Activated effector memory CD4-positive, alpha-beta T cell treated with anti-CD3 and anti-CD28 coated beads, Interleukin-2, amount 50 U/mL, for 16 hours (primary cell): ENCODE results near the gene NARS2.
"Not testable (repeated sequence)": the region's sequence is repeated elsewhere in the genome, so short reads cannot be mapped to it uniquely, and the experiment has no call there.

Experiments used
- DNase-seq: peaks from one replicate; pipeline ENCODE4 v3.0.0-alpha.2; 2020

NARS2 gene

GRCh38 chr11:78539506-78539905, 35.2 kb downstream of the NARS2 start:
- no peak for DNase-seq

- DNase-seq = no peak
These were observed 37.7 kb downstream of the NARS2 start for GRCh38 chr11:78536933-78537332.

DNA sequence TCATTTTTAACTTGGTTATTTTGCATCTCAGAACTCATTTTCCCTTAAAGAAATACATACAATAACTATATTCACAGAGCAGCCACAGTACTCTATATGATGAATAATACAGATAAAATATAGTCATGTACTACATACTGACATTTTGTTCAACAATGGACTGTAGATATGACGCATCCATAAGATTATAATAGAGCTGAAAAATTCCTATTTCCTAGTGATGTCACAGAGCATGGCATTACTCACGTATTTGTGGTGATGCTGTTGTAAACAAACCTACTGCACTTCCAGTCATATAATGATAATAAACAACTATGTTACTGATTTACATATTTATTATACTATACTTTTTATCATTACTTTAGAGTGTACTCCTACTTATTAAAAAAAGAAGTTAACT, 38.7 kb downstream of the NARS2 start:
- DNase-seq = no peak

DNA sequence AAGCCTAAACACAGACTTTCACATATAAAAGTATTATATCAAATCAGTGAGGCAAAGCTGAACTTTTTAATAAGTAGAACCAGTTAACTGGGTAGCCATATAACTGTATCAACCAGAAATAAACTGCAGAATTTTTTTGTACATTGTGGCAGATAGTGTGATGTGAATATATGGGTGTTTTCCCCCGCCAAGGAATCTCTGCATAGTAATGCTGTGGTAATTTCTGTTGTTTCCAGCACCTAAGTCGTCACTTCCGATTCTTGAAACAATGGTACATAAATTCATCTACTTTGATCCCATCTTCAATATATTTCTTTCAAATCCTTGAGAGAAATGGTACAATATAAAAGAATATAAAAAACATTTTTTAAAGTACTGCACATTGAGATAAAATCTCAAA, 39.6 kb downstream of the NARS2 start:
- DNase-seq = no peak

GRCh38 chr11:78533399-78533798, 41.3 kb downstream of the NARS2 start:
- no peak for DNase-seq

- DNase-seq = no peak
These were observed 41.7 kb downstream of the NARS2 start for GRCh38 chr11:78532991-78533390.

GRCh38 chr11:78526497-78527146, 48.0 kb downstream of the NARS2 start:
- DNase-seq = no peak

GRCh38 chr11:78525720-78526119, 48.9 kb downstream of the NARS2 start:
- no peak for DNase-seq

DNA sequence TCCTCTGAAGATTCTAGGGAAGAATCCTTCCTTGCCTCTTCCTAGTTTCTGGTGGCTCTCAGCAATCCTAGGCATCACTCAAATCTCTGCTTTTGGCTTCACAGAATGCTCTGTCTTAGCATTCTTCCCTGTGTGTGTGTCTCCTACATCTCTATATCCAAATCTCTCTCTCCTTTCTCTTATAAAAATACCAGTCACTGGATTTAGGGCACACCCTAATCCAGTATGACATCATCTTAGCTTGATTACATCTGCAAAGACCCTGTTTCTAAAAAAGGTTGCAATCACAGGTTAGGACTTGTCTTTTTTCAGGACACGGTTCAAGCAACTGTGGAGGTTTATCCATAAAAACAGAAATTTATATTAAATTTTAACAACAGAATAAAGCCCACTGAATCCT, 54.4 kb downstream of the NARS2 start:
- no peak for DNase-seq

DNA sequence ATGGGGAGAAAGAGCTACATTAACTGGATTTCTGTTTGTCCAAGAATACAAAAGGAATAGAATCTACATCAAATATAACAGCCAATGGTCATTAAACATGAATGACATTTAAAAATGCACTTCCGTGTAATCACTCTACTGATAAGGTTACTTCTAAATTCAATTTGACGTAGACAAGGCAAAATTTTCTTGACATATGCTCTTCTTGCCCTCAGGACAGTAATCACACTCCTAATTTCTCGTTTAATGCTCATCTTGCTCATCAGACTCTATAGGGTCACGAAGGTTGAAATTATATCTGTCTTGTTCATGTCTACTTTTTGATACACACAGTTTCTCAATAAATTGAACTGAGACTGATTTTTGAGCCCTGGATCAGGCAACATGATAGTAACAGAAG, 58.4 kb downstream of the NARS2 start:
- DNase-seq = no peak

GRCh38 chr11:78514922-78515502, 59.7 kb downstream of the NARS2 start:
- DNase-seq = no peak

DNA sequence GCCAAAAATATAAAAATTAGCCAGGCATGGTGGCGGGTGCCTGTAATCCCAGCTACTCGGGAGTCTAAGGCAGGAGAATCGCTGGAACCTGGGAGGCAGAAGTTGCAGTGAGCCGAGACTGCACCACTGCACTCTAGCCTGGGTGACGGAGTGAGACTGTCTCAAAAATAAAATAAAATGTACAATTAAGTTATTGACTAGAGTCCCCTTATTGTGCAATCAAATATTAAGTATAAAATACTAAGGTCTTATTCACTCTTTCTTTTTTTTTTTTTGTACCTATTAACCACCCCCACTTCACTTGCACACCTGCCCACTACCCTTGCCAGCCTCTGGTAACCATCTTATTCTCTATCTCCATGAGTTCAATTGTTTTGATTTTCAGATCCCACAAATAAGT, 61.6 kb downstream of the NARS2 start:
- DNase-seq = not testable (repeated sequence)

- DNase-seq = no peak
These were observed 64.1 kb downstream of the NARS2 start for GRCh38 chr11:78510597-78510996.

DNA sequence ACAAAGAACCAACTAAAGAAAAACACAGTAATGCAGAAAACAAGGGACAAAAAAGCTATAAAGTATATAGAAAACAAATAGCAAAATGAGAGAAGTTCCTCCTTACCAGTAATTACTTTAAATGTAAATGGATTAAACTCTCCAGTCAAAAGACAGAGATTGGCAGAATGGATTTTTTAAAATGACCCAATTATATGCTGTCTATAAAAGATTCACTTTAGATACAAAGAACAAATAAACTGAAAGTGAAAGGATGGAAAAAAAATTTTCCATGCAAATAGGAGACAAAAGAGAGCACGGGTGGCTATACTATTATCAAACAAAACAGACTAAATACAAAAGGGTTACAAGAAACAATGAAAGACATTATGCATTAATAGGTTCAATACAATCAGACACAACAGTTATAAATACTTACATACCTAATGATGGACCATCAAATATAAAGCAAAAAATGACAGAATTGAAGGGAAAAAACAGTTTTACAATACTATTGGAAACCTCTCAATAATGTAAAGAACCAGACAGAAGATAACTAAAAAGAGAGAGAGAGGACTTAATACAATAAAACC, 64.6 kb downstream of the NARS2 start:
- DNase-seq = no peak

DNA sequence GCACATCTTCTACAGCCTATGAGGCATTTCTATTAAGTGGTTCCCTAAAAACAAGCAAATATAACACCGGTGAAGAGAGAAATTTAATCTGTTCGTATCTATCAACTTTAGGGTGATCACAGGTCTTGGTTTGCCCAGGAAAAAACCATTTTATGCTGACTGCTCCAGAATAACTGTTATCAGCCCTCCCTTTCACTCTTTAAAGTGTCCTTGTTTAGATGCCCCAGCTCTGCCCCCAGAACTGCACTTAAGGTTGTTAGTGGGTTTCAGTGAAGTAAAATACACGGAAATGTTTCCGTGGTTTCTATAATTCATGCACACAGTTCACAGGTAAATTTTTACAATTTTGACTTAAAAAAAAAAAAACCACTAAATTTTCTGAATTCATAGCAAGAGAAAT, 70.0 kb downstream of the NARS2 start:
- no peak for DNase-seq

- no peak for DNase-seq
These were observed 70.5 kb downstream of the NARS2 start for GRCh38 chr11:78504181-78504580.

GRCh38 chr11:78499971-78500370, 74.7 kb downstream of the NARS2 start:
- DNase-seq = no peak

GRCh38 chr11:78497293-78497692, 77.4 kb downstream of the NARS2 start:
- no peak for DNase-seq

DNA sequence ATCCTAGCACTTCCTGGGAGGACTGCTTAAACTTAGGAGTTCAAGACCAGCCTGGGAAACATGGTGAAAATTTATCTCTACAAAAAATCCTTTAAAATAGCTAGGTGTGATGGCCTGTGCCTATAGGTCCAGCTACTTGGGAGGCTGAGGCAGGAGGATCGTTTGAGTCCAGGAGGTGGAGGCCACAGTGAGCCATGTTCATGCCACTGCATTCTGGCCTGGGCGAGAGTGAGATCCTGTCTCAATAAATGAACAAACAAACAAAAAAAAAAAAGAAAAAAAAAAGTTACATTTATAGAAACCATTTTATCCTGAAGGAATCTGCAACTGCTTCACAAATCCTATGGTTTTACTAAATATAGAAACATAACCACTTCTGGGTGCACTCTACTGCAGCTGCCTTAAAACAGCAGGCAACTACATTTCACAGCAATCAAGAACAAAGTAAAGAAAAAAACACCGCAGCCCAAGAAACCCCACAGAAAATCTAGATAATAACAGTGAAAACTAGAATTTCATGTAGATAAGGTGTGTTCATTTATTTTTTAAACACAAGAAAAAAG, 81.2 kb downstream of the NARS2 start:
- DNase-seq = no peak

GRCh38 chr11:78492973-78493372, 81.7 kb downstream of the NARS2 start:
- DNase-seq = no peak

GRCh38 chr11:78489184-78489583, 85.5 kb downstream of the NARS2 start:
- DNase-seq = no peak

DNA sequence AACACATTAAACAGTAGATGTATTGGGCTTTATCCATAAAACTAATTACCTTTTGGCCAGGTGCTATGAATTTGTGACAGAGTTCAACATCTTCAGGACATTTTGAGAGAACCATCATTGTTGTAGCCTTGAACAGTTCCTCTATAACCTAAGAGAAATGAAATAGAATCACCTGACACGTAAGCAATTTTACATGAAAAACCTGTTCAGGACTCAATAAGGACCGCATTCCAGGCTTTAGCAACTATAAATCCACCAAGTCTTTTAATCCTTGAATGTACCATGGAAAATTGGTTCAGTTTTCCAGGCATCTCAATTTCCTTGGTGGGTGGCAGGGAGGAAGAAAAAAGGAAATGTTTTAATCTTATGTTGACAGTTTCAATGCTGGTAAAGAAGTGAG, 96.1 kb downstream of the NARS2 start:
- DNase-seq = no peak

DNA sequence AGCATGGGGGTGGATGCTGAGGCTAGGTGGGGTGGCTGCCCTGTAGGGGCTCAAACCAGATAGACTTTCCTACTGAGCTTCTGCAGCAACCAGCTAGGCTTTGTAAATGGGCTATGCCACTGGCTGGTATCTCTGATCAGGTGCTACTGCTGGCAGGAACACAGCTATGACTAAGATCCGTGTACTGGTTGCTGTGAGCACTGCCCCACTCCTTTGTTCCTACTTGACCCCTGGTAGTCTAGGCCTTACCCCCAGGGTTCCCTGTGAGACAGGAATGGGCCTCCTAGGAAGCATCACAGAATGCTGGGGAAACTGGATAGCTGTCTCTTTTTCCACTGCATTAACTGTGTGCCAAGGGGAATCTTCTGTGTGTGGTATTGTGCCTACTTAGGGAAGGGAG, 98.6 kb downstream of the NARS2 start:
- DNase-seq = no peak

- DNase-seq = no peak
These were observed 100.2 kb downstream of the NARS2 start for GRCh38 chr11:78474451-78474850.

- DNase-seq = no peak
These were observed 101.8 kb downstream of the NARS2 start for GRCh38 chr11:78472905-78473304.
